ENCODE data around the gene IQSEC1.

IQSEC1 gene

GRCh38 chr3:12944849-12945248 lies 128.4 kb downstream of the IQSEC1 start:
- in situ Hi-C loops (cut with HindIII; ENCODE audit: low sequenced_read_pairs): no loop called here

GRCh38 chr3:12944413-12944812 lies 128.8 kb downstream of the IQSEC1 start:
- in situ Hi-C loops (cut with HindIII; ENCODE audit: low sequenced_read_pairs): no loop called here

- in situ Hi-C loops (cut with HindIII; ENCODE audit: low sequenced_read_pairs): no loop called here
Observed at GRCh38 chr3:12943124-12944021, 129.9 kb downstream of the IQSEC1 start.

- in situ Hi-C loops (cut with HindIII; ENCODE audit: low sequenced_read_pairs): no loop called here
Observed at GRCh38 chr3:12941495-12942023, 131.7 kb downstream of the IQSEC1 start.

GRCh38 chr3:12940854-12941253 lies 132.4 kb downstream of the IQSEC1 start:
- in situ Hi-C loops (cut with HindIII; ENCODE audit: low sequenced_read_pairs): no loop called here

GRCh38 chr3:12939137-12939536 lies 134.1 kb downstream of the IQSEC1 start:
- in situ Hi-C loops (cut with HindIII; ENCODE audit: low sequenced_read_pairs): no loop called here

GRCh38 chr3:12938258-12938711 lies 134.9 kb downstream of the IQSEC1 start:
- in situ Hi-C loops (cut with HindIII; ENCODE audit: low sequenced_read_pairs): no loop called here

GRCh38 chr3:12935861-12936830 lies 137.1 kb downstream of the IQSEC1 start:
- in situ Hi-C loops (cut with HindIII; ENCODE audit: low sequenced_read_pairs): no loop called here

- in situ Hi-C loops (cut with HindIII; ENCODE audit: low sequenced_read_pairs): no loop called here
Observed at GRCh38 chr3:12935023-12935860, 138.0 kb downstream of the IQSEC1 start.

GRCh38 chr3:12934431-12934830 lies 138.8 kb downstream of the IQSEC1 start:
- in situ Hi-C loops (cut with HindIII; ENCODE audit: low sequenced_read_pairs): no loop called here

GRCh38 chr3:12933901-12934300 lies 139.3 kb downstream of the IQSEC1 start:
- in situ Hi-C loops (cut with HindIII; ENCODE audit: low sequenced_read_pairs): no loop called here

GRCh38 chr3:12932754-12933153 lies 140.5 kb downstream of the IQSEC1 start:
- in situ Hi-C loops (cut with HindIII; ENCODE audit: low sequenced_read_pairs): no loop called here

- in situ Hi-C loops (cut with HindIII; ENCODE audit: low sequenced_read_pairs): no loop called here
Observed at GRCh38 chr3:12932347-12932746, 140.9 kb downstream of the IQSEC1 start.

GRCh38 chr3:12931273-12931905 lies 141.8 kb downstream of the IQSEC1 start:
- in situ Hi-C loops (cut with HindIII; ENCODE audit: low sequenced_read_pairs): no loop called here

GRCh38 chr3:12929801-12930200 lies 143.4 kb downstream of the IQSEC1 start:
- in situ Hi-C loops (cut with HindIII; ENCODE audit: low sequenced_read_pairs): no loop called here

GRCh38 chr3:12926660-12927059 lies 146.6 kb downstream of the IQSEC1 start:
- in situ Hi-C loops (cut with HindIII; ENCODE audit: low sequenced_read_pairs): no loop called here

- in situ Hi-C loops (cut with HindIII; ENCODE audit: low sequenced_read_pairs): no loop called here
Observed at GRCh38 chr3:12925648-12926047, 147.6 kb downstream of the IQSEC1 start.

- in situ Hi-C loops (cut with HindIII; ENCODE audit: low sequenced_read_pairs): no loop called here
Observed at GRCh38 chr3:12924437-12924836, 148.8 kb downstream of the IQSEC1 start.

GRCh38 chr3:12922881-12923431 lies 150.3 kb downstream of the IQSEC1 start:
- in situ Hi-C loops (cut with HindIII; ENCODE audit: low sequenced_read_pairs): no loop called here

GRCh38 chr3:12922306-12922705 lies 150.9 kb downstream of the IQSEC1 start:
- in situ Hi-C loops (cut with HindIII; ENCODE audit: low sequenced_read_pairs): no loop called here
